Measurements from ENCODE around the gene HSD11B2.

The HSD11B2 gene

GRCh38 chr16:67388591-67388990 is 42.3 kb upstream of the HSD11B2 start:
- no peak for DNase-seq (ENCODE audit: low read depth)
- TF ChIP-seq CTCF (IDR thresholded peaks at IDR 0.05; ENCODE audit: low read depth, low read length, missing control alignments), result no peak
- in situ Hi-C loops (cut with HindIII; ENCODE audit: low sequenced_read_pairs), result no loop called here
- H3K4me3 ChIP-seq (ENCODE audit: low read depth, low read length), result no peak overlapping the region

- TF ChIP-seq CTCF (IDR thresholded peaks at IDR 0.05; ENCODE audit: low read depth, low read length, missing control alignments), result no peak
- no peak for DNase-seq (ENCODE audit: low read depth)
- in situ Hi-C loops (cut with HindIII; ENCODE audit: low sequenced_read_pairs), result no loop called here
- H3K4me3 ChIP-seq (ENCODE audit: low read depth, low read length), result no peak overlapping the region
Measured at GRCh38 chr16:67389911-67390815, 40.8 kb upstream of the HSD11B2 start.

- no peak overlapping the region for H3K4me3 ChIP-seq (ENCODE audit: low read depth, low read length)
- in situ Hi-C loops (cut with HindIII; ENCODE audit: low sequenced_read_pairs), result no loop called here
- no peak for DNase-seq (ENCODE audit: low read depth)
- TF ChIP-seq CTCF (IDR thresholded peaks at IDR 0.05; ENCODE audit: low read depth, low read length, missing control alignments), result no peak
Measured at GRCh38 chr16:67390816-67391423, 40.0 kb upstream of the HSD11B2 start.

GRCh38 chr16:67391424-67392300 is 39.3 kb upstream of the HSD11B2 start:
- H3K4me3 ChIP-seq (ENCODE audit: low read depth, low read length), result no peak overlapping the region
- DNase-seq (ENCODE audit: low read depth), result no peak
- in situ Hi-C loops (cut with HindIII; ENCODE audit: low sequenced_read_pairs), result no loop called here
- no peak for TF ChIP-seq CTCF (IDR thresholded peaks at IDR 0.05; ENCODE audit: low read depth, low read length, missing control alignments)

GRCh38 chr16:67392301-67393059 is 38.4 kb upstream of the HSD11B2 start:
- in situ Hi-C loops (cut with HindIII; ENCODE audit: low sequenced_read_pairs), result no loop called here
- no peak for DNase-seq (ENCODE audit: low read depth)
- H3K4me3 ChIP-seq (ENCODE audit: low read depth, low read length), result peak overlapping the region; percentile 29
- no peak for TF ChIP-seq CTCF (IDR thresholded peaks at IDR 0.05; ENCODE audit: low read depth, low read length, missing control alignments)

All from astrocyte of the cerebellum (primary cell).